ENCODE measurements around the gene NR4A2. TPM values are rescaled to one million over a fixed set of nuclear protein-coding genes. Genes with fewer than 3 reads are reported as not detected.

NR4A2 gene
- total RNA-seq, 1 experiment from 2014 or later = 12.0 TPM

- Histone ChIP-seq H3K27ac (ENCODE audit: low read length) (no peak overlapping the region), H3K79me2 (ENCODE audit: low read length) (no peaks in the 10 kb centered on the region), H4K20me1 (ENCODE audit: low read length) (no peaks in the 10 kb centered on the region), H3K4me2 (ENCODE audit: low read length) (no peak overlapping the region), H3K9me3 (ENCODE audit: low read length) (no peaks in the 10 kb centered on the region), H3K36me3 (ENCODE audit: low read depth, low read length) (no peaks in the 10 kb centered on the region), H3K4me1 (ENCODE audit: insufficient read depth, low read length) (no peaks in the 10 kb centered on the region), H3K9me2 (replicated peaks; ENCODE audit: low read length) (no peaks in the 10 kb centered on the region), H3K4me3 (ENCODE audit: low read length) (no peak overlapping the region), H2AFZ (ENCODE audit: low read length) (no peak overlapping the region), H3K9ac (ENCODE audit: low read length) (no peak overlapping the region), H3F3A (ENCODE audit: low read length, unreplicated experiment) (no peaks in the 10 kb centered on the region), H3K27me3 (ENCODE audit: low read length) (no peaks in the 10 kb centered on the region)
- POLR2A ChIA-PET (ENCODE audit: unreplicated experiment) = no interaction called here
- CTCF ChIA-PET = no interaction called here
- TF ChIP-seq CTCF (conservative IDR thresholded peaks at IDR 0.05; ENCODE audit: low read depth, low read length) (no peak), EZH2 (IDR thresholded peaks at IDR 0.05; ENCODE audit: low read length, unreplicated experiment) (no peak), EZH2phosphoT487 (IDR thresholded peaks at IDR 0.05; ENCODE audit: borderline replicate concordance, low read length) (no peak)
- ATAC-seq = no peak
- intact Hi-C loops (cut with micrococcal nuclease) = no loop called here
- DNase-seq = no peak
- no TSS peak for BruUV-seq (replicated peaks)
These were observed 9.8 kb downstream of the NR4A2 start for GRCh38 chr2:156322686-156323231.

- POLR2A ChIA-PET (ENCODE audit: unreplicated experiment) = no interaction called here
- BruUV-seq (replicated peaks) = no TSS peak
- ATAC-seq (no peak), DNase-seq (no peak)
- Histone ChIP-seq H3K9ac (ENCODE audit: low read length) (no peak overlapping the region), H3K4me1 (ENCODE audit: insufficient read depth, low read length) (no peaks in the 10 kb centered on the region), H3K9me2 (replicated peaks; ENCODE audit: low read length) (no peaks in the 10 kb centered on the region), H3F3A (ENCODE audit: low read length, unreplicated experiment) (no peaks in the 10 kb centered on the region), H2AFZ (ENCODE audit: low read length) (no peak overlapping the region), H3K9me3 (ENCODE audit: low read length) (no peaks in the 10 kb centered on the region), H3K4me2 (ENCODE audit: low read length) (no peak overlapping the region), H4K20me1 (ENCODE audit: low read length) (no peaks in the 10 kb centered on the region), H3K79me2 (ENCODE audit: low read length) (no peaks in the 10 kb centered on the region), H3K27me3 (ENCODE audit: low read length) (no peaks in the 10 kb centered on the region), H3K36me3 (ENCODE audit: low read depth, low read length) (no peaks in the 10 kb centered on the region), H3K27ac (ENCODE audit: low read length) (no peak overlapping the region), H3K4me3 (ENCODE audit: low read length) (no peak overlapping the region)
- TF ChIP-seq EZH2 (IDR thresholded peaks at IDR 0.05; ENCODE audit: low read length, unreplicated experiment) (no peak), EZH2phosphoT487 (IDR thresholded peaks at IDR 0.05; ENCODE audit: borderline replicate concordance, low read length) (no peak), CTCF (conservative IDR thresholded peaks at IDR 0.05; ENCODE audit: low read depth, low read length) (no peak)
- CTCF ChIA-PET = no interaction called here
- intact Hi-C loops (cut with micrococcal nuclease) = no loop called here
These were observed 10.4 kb downstream of the NR4A2 start for GRCh38 chr2:156322051-156322685.

GRCh38 chr2:156321243-156321904 is 11.1 kb downstream of the NR4A2 start:
- ChIA-PET POLR2A (ENCODE audit: unreplicated experiment) (no interaction called here), CTCF (no interaction called here)
- H3K9me2 ChIP-seq (replicated peaks; ENCODE audit: low read length) = no peaks in the 10 kb centered on the region
- no peaks in the 10 kb centered on the region for H4K20me1 ChIP-seq (ENCODE audit: low read length)
- no peak overlapping the region for H3K4me3 ChIP-seq (ENCODE audit: low read length)
- H3K27me3 ChIP-seq (ENCODE audit: low read length) = no peaks in the 10 kb centered on the region
- H3F3A ChIP-seq (ENCODE audit: low read length, unreplicated experiment) = no peaks in the 10 kb centered on the region
- no peak for ATAC-seq
- no peak overlapping the region for H3K9ac ChIP-seq (ENCODE audit: low read length)
- H3K4me2 ChIP-seq (ENCODE audit: low read length) = no peak overlapping the region
- no peak for TF ChIP-seq CTCF (conservative IDR thresholded peaks at IDR 0.05; ENCODE audit: low read depth, low read length)
- no peak for TF ChIP-seq EZH2 (IDR thresholded peaks at IDR 0.05; ENCODE audit: low read length, unreplicated experiment)
- no peak for TF ChIP-seq EZH2phosphoT487 (IDR thresholded peaks at IDR 0.05; ENCODE audit: borderline replicate concordance, low read length)
- no peak for DNase-seq
- no peak overlapping the region for H2AFZ ChIP-seq (ENCODE audit: low read length)
- no peaks in the 10 kb centered on the region for H3K36me3 ChIP-seq (ENCODE audit: low read depth, low read length)
- intact Hi-C loops (cut with micrococcal nuclease) = no loop called here
- H3K4me1 ChIP-seq (ENCODE audit: insufficient read depth, low read length) = no peaks in the 10 kb centered on the region
- no TSS peak for BruUV-seq (replicated peaks)
- H3K79me2 ChIP-seq (ENCODE audit: low read length) = no peaks in the 10 kb centered on the region
- no peak overlapping the region for H3K27ac ChIP-seq (ENCODE audit: low read length)
- no peaks in the 10 kb centered on the region for H3K9me3 ChIP-seq (ENCODE audit: low read length)

Measured in PC-3 (cell line).